Measurements from ENCODE around the gene DCBLD2.
A peak's percentile ranks its signal among the peaks of the same experiment; 100 is the strongest.

DCBLD2 gene

GRCh38 chr3:98901392-98902350 is at the start of gene DCBLD2:
Gene DCBLD2, minus strand, starts transcription at chr3:98901695. Its CDS starts 369 bp downstream, at chr3:98901326.
- peak; percentile 98 for DNase-seq

- DNase-seq = no peak
These were observed 44.2 kb upstream of the DCBLD2 start for GRCh38 chr3:98945666-98946065.

- no peak for DNase-seq
These were observed 43.6 kb upstream of the DCBLD2 start for GRCh38 chr3:98945101-98945524.

GRCh38 chr3:98930413-98930812 is 28.9 kb upstream of the DCBLD2 start:
- DNase-seq = no peak

GRCh38 chr3:98921957-98922356 is 20.5 kb upstream of the DCBLD2 start:
- no peak for DNase-seq

GRCh38 chr3:98920166-98920565 is 18.7 kb upstream of the DCBLD2 start:
- DNase-seq = no peak

GRCh38 chr3:98918586-98918985 is 17.1 kb upstream of the DCBLD2 start:
- DNase-seq = no peak

GRCh38 chr3:98917608-98918007 is 16.1 kb upstream of the DCBLD2 start:
- DNase-seq = no peak

GRCh38 chr3:98914210-98915080 is 12.9 kb upstream of the DCBLD2 start:
- no peak for DNase-seq

- DNase-seq = no peak
These were observed 11.0 kb upstream of the DCBLD2 start for GRCh38 chr3:98912448-98912847.

- no peak for DNase-seq
These were observed 4.7 kb upstream of the DCBLD2 start for GRCh38 chr3:98906230-98906629.

- DNase-seq = no peak
These were observed 2.4 kb upstream of the DCBLD2 start for GRCh38 chr3:98903705-98904481.

- DNase-seq = no peak
These were observed 1.6 kb upstream of the DCBLD2 start for GRCh38 chr3:98903099-98903498.

GRCh38 chr3:98902351-98902740 is 851 bp upstream of the DCBLD2 start:
- DNase-seq = peak; percentile 25

GRCh38 chr3:98901119-98901391 is 440 bp downstream of the DCBLD2 start:
- DNase-seq = peak; percentile 61

GRCh38 chr3:98900265-98901118 is 1.0 kb downstream of the DCBLD2 start:
- DNase-seq = peak; percentile 17

GRCh38 chr3:98897701-98898100 is 3.8 kb downstream of the DCBLD2 start:
- no peak for DNase-seq

GRCh38 chr3:98894791-98895576 is 6.5 kb downstream of the DCBLD2 start:
- no peak for DNase-seq

GRCh38 chr3:98893740-98894139 is 7.8 kb downstream of the DCBLD2 start:
- no peak for DNase-seq

- no peak for DNase-seq
These were observed 9.2 kb downstream of the DCBLD2 start for GRCh38 chr3:98892263-98892662.
